NK-92 (cell line): ENCODE measurements around the gene MLST8.

Source experiments
- DNase-seq: peaks from one replicate; lab custom pipeline; 2025; ENCODE audit not compliant: unreplicated experiment; lab: John Stamatoyannopoulos, UW

The MLST8 gene

GRCh38 chr16:2208308-2208707 lies 3.1 kb downstream of the MLST8 start:
- no peak for DNase-seq

GRCh38 chr16:2208772-2209171 lies 3.5 kb downstream of the MLST8 start:
- no peak for DNase-seq

GRCh38 chr16:2209258-2210008 lies 4.2 kb downstream of the MLST8 start:
- no peak for DNase-seq

GRCh38 chr16:2210009-2210332 lies 4.7 kb downstream of the MLST8 start:
- DNase-seq: no peak

GRCh38 chr16:2210386-2211365 lies 5.4 kb downstream of the MLST8 start, which contains the start of gene BRICD5:
TSS of gene BRICD5 (minus strand) at chr16:2210863. CDS start at chr16:2210833, 30 bp downstream.
- no peak for DNase-seq

- no peak for DNase-seq
Measured at GRCh38 chr16:2211923-2212347, 6.7 kb downstream of the MLST8 start.

GRCh38 chr16:2212362-2213324 lies 7.4 kb downstream of the MLST8 start:
- DNase-seq: no peak

GRCh38 chr16:2213817-2214718 lies 8.8 kb downstream of the MLST8 start:
- DNase-seq: no peak

- DNase-seq: no peak
Measured at GRCh38 chr16:2214719-2214968, 9.4 kb downstream of the MLST8 start, which contains the start of gene PGP. TSS of gene PGP (minus strand) at chr16:2214840. CDS start at chr16:2214777, 63 bp downstream.

GRCh38 chr16:2216330-2216729 lies 11.1 kb downstream of the MLST8 start:
- no peak for DNase-seq

- DNase-seq: peak; percentile 89
Measured at GRCh38 chr16:2223221-2223941, 18.1 kb downstream of the MLST8 start, which contains the start of gene E4F1. TSS of gene E4F1 (plus strand) at chr16:2223591. CDS start at chr16:2223614, 23 bp downstream.

- no peak for DNase-seq
Measured at GRCh38 chr16:2223942-2224486, 18.8 kb downstream of the MLST8 start.

GRCh38 chr16:2226245-2226793 lies 21.1 kb downstream of the MLST8 start:
- no peak for DNase-seq

GRCh38 chr16:2226918-2227317 lies 21.7 kb downstream of the MLST8 start:
- no peak for DNase-seq

GRCh38 chr16:2228161-2228824 lies 23.0 kb downstream of the MLST8 start:
- no peak for DNase-seq

- DNase-seq: no peak
Measured at GRCh38 chr16:2229091-2229490, 23.8 kb downstream of the MLST8 start.

- DNase-seq: no peak
Measured at GRCh38 chr16:2229632-2230250, 24.5 kb downstream of the MLST8 start.

- no peak for DNase-seq
Measured at GRCh38 chr16:2230376-2230775, 25.1 kb downstream of the MLST8 start.
